GOT3 (cell line): ENCODE data around the gene SIPA1L3.
A peak's percentile ranks its signal among the peaks of the same experiment; 100 is the strongest.
"Not testable (repeated sequence)": the region's sequence is repeated elsewhere in the genome, so short reads cannot be mapped to it uniquely, and the experiment has no call there.

Experiments used
- DNase-seq: peaks from one replicate; lab custom pipeline; 2025; ENCODE audit warnings: mixed read lengths; lab: John Stamatoyannopoulos, UW

SIPA1L3 gene, protein sequence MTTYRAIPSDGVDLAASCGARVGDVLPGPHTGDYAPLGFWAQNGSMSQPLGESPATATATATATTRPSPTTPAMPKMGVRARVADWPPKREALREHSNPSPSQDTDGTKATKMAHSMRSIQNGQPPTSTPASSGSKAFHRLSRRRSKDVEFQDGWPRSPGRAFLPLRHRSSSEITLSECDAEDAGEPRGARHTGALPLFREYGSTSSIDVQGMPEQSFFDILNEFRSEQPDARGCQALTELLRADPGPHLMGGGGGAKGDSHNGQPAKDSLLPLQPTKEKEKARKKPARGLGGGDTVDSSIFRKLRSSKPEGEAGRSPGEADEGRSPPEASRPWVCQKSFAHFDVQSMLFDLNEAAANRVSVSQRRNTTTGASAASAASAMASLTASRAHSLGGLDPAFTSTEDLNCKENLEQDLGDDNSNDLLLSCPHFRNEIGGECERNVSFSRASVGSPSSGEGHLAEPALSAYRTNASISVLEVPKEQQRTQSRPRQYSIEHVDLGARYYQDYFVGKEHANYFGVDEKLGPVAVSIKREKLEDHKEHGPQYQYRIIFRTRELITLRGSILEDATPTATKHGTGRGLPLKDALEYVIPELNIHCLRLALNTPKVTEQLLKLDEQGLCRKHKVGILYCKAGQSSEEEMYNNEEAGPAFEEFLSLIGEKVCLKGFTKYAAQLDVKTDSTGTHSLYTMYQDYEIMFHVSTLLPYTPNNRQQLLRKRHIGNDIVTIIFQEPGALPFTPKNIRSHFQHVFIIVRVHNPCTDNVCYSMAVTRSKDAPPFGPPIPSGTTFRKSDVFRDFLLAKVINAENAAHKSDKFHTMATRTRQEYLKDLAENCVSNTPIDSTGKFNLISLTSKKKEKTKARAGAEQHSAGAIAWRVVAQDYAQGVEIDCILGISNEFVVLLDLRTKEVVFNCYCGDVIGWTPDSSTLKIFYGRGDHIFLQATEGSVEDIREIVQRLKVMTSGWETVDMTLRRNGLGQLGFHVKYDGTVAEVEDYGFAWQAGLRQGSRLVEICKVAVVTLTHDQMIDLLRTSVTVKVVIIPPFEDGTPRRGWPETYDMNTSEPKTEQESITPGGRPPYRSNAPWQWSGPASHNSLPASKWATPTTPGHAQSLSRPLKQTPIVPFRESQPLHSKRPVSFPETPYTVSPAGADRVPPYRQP (N-terminal part only)

DNA sequence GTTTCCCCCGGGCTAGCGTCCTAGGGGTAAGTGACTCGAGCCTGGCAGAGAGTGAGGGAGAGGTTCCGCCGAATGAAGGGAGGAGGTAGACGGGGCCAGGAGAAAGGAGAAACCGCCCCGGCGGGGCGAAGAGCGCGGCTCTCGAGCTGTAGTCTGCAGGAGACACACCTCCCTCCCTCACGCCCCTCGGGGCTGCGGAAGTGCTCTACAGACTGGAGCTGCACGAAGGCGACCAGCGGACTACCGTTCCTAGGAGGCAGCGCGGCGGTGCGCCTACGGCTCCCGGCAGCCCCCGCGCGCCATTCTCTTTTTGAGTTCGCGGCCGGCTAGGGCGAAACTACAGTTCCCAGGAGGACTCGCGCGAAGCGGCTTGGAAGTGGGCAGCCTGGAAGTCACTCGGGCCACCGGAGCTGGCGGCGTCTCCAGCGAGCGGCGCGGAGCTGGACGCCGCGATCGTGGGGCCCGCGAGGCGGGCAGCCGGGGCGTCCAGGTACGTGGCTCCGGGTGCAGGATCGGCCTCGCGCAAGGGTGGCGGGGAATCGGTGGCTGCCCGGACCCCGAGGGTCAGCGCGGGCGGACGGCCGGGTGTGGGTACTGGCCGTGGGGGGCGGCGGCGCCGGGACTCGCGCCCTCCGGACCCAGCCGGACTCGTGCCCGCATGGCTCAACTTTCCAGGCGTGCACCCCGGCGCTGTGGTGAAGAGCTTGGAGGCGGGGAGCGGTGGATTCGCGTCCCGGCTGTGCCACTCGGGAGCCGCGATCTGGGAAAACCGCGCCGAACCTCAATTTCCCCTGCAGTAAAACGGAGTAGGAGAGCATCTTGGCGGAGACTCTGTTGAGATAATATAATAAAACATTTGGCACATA lies at the start of gene SIPA1L3:
Gene SIPA1L3 (plus strand): TSS at position 340 of the 866 bp plus-strand sequence. CDS start 174,358 bp downstream, outside the sequence.
- DNase-seq = peak; percentile 86

DNA sequence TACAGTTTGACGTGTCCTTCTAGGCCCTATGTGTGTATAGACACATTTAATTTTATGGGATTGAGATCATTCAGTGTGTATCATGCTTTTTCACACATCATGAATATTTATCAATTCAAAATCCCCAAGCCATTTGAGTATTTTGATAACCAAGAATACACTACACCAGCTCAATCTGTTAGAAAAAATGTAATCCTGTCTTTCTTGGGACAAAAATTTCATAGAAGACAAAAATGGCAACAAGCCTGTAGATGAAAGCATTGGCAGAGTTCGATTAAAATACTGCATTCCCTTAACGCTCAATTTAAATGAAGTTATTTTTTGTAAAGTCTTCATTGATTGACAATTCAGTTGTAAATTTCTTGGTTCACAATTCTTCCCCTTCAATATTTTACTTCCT lies 42.5 kb upstream of the SIPA1L3 start:
- no peak for DNase-seq

DNA sequence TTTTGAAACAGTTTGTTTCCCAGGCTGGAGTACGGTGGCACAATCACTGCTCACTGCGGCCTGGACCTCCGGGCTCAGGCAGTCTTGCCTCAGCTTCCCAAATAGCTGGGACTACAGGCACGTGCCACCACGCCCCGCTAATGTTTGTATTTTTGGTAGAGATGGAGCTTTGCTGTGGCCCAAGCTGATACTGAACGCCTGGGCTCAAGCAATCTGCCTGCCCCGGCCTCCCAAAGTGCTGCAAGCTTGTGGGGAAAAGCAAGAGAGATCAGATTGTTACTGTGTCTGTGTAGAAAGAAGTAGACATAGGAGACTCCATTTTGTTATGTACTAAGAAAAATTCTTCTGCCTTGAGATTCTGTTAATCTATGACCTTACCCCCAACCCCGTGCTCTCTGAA lies 41.1 kb upstream of the SIPA1L3 start:
- not testable (repeated sequence) for DNase-seq

DNA sequence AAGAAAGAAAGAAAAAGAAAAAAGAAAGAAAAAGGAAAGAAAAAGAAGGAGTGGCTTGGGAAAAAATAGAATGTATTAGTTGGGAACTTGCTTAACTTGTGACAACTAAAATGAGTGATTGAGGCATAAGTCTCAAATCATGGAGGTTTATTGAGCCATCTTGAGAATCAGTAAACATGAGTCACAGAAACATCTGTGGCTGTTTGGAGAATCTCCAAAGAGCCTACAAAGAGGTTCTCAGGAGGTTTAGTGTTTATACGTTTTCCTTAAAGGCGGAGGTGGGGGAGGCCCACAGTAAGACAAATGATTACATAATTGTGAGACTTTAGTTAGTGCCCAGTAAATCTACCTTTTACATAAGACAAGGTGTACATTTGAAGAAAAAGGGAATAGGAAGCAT lies 39.2 kb upstream of the SIPA1L3 start:
- DNase-seq = no peak

DNA sequence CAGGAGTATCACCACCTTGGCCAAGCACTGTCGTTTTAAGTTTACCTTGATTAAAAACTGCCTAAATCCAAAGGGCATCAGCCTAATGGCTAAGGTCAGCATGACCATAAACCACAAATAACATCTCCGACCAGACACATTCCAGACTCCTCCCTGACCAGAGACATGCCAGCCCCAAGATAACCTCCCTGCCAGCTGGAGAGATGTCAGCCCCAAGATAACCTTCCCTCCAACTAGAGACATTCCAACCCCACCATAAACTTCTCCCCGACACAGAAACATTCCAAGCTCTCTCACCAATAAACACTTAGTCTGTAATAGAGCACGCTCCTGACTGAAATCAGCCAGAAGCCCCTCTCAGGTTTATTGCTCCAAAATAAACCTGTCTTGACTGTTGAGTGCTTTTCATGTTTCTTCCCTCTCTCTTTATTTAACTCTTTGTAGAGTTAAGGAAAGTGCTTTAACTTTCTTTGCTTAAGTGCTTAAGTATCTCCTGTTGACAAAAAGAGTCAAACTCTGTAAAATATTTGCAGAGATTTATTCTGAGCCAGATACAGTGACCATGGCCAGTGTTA lies 37.2 kb upstream of the SIPA1L3 start:
- no peak for DNase-seq

DNA sequence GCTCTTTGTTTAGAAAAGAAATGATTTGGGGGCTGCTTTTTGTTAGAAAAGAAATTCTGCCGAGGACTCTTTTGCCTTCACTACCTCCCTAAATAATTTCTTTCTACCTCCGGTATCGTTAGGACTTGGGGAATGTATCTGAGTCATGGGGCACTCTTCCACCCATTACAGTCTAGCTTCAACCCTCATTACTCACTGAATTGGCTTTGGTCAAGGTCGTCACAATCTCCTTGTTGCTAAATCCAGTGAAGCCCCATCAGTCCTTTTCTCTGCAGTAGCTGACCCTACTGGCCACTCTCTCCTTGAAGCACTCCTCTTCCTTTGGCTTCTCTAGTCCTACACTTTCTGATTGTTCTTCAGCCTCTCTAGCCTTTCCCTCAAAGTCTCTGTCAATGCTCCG lies 34.6 kb upstream of the SIPA1L3 start:
- DNase-seq = no peak

DNA sequence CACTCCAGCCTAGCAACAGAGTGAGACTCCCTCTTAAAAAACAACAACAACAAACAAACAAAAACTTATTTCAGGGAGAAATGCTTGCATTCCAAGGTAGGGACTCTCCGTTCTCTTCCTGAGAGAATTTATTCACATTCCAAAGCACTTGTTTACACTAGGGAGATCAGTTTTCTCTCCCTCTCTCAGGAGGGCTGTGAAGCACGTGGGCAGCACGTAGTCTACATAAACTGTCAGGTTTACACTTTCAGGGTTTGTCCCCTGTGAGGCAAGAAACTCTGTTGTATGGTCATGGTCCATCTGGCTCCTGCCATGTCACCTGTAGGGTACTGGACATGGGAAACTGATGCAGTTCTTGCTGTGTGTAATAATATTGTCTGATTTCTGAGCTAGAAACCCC lies 32.2 kb upstream of the SIPA1L3 start:
- no peak for DNase-seq

DNA sequence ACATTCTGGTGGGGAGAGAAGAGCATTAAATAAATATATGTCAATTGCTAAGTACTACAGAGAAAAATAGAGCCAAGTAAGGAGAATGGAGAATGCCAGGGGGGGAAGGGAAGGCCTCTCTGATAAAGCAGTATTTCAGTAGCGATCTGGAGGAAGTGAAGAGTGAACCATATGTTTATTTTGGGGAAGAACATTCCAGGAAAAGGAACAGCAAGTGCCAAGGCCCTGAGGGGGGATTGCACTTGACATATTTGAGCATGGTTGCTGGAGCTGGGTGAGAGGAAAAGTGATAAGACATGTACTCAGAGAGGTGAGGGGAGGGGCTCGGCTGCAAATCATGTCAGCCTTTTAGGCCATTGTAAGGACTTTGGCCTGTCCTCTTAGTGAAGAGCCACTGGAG lies 31.0 kb upstream of the SIPA1L3 start:
- DNase-seq = no peak

DNA sequence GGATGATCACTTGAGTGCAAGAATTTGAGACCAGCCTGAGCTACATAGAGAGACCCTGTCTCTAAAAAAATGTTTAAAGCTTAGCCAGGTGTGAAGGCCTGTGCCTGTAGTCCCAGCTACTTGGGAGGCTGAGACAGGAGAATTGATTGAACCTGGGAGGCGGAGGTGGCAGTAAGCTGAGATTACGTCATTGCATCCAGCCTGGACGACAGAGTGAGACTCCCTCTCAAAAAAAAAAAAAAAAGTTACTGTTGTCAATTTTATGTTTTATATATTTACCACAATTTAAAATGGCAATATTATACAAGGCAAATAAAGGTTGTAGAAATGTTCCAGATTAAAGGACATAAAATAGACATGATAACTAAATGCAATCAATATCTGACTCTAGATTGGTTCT lies 29.9 kb upstream of the SIPA1L3 start:
- DNase-seq = no peak

DNA sequence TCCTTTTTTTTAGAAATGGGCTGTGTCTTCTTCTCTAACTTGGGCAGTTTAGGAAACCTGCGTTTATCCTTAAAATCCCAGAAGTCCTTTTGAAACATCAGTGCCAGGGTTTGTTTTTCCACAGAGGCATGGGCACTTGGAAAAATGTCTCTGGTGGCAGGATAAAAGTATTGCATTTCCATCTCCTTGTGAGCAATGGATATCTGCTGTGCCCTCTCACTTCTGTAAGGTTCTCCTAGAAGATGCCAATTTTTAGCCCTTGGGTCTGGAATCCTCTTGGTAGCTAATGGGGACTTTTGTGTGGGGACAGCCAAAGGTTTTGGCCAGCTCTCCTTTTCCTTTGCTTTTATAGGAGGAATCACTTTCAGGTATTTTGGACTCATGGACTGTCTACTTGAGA lies 21.6 kb upstream of the SIPA1L3 start:
- DNase-seq = no peak

DNA sequence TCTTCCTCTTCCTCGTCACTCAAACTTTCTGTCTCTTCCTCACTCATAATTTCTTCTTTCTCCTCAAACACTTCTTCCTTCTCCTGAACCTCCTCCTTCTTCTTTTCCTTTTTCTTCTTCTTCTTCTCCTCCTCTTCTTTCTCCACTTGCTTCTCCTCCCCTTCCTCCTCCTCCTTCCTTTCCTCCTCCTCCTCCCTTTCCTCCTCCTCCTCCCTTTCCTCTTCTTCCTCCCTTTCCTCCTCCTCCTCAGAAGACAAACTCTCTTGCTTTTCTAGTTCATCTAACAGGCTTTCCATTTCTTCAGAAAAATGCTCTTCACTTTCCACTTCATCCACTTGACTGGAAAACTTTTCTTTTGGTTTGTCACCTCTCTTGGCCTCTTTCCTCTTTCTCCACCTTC lies 20.4 kb upstream of the SIPA1L3 start:
- no peak for DNase-seq

DNA sequence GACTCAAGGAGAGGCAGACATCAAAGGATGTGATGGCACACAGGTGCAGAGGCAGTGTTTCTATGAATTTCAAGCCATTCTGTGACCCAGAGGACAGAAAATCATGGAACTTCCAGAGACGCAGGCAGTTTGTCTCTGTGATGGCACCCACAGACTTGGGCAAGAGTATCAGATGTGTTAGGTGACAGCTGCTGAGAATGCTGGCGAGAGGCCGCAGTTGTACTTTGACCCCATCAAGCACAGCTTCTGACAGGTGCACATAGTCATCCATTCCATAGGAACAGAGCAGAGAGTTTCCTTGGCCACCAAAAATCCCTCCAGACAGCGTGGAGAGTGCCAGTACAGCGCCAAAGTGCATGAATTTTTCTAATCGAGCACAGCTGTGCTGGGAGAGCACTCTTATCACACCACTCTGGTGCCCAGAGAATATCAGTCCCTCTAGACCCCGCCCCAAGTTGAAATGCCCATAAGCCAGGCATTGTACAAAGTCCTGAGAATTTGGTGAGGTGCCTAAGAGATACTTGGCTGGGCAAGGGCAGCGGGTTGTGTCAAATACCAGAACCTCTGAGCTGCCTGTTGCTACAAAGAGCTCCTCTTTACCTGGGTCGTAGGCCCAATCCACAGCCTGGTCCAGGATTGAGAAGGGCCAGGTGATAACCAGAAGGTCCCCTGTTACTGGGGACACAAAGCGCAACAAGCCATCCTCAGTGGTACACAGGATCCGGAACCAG lies 13.0 kb upstream of the SIPA1L3 start:
- no peak for DNase-seq

DNA sequence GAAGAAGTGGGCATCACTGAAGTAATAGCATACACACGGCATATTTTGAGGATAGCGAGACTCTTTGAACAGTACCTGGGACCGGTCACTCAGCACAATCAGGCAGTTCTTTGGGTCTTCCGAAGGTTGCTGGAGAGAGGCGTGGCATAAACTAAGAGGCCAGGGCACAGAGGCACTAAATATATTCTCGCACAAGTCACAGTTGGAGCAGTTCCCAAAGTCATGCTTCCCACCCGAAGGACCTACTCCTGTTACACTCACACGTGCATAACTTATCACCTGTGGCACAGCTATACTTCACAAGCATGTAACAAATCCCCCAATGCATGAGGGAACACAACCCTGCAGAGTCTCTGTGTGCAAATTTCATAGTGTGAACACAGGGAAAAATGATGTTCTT lies 10.8 kb upstream of the SIPA1L3 start:
- no peak for DNase-seq

DNA sequence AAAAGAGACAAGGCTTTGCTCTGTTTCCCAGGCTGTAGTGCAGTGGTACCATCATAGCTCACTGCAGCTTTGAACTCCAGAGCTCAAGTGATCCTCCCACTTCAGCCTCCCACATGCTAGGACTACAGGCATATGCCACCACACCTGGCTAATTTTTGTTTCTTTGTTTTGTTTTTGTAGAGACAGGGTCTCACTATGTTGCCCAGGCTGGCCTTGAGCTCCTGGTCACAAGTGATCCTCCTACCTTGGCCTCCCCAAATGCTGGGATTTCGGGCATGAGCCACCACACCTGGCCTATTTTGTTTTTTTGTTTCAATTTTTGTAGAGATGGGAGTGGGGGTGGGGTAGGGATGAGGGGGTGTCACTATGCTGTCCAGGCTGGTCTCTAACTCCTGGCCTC lies 7.6 kb upstream of the SIPA1L3 start:
- no peak for DNase-seq

DNA sequence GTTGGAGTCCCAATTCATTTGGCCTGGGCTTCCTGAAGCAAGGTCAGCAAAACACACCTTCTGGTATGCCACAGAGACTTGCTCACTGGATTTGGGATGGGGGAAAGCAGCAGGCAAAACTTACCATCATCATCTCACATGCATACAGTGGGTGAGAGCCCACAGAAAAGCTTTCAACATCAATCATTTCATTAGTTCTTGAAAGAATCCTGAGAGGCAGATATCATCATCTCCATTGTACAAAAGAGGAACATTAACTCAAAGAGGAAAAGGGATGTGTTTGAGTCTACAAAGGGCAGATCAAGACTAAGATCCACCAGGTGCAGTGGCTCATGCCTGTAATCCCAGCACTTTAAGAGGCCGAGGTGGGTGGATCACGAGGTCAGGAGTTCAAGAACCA lies 7.0 kb upstream of the SIPA1L3 start:
- DNase-seq = no peak

DNA sequence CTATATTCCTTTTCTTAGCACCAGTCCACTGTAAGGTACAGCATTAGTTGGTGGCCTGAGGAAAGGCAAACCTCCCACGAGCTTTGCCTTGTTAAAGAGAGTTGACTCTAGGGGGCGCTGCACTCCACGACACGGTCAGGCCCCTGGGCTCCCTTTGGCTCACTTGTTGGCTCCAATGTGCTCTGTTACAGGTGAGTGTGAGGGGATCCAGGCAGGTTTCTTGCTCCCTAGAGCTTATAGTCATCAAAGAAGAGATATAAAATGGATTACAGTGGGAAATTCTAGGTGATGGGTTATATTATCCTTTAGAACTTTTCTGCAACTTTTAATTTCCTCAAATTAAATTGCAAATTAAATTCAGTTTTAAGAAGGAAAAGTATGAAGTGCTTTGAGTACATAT lies 4.3 kb upstream of the SIPA1L3 start:
- DNase-seq = peak; percentile 10

DNA sequence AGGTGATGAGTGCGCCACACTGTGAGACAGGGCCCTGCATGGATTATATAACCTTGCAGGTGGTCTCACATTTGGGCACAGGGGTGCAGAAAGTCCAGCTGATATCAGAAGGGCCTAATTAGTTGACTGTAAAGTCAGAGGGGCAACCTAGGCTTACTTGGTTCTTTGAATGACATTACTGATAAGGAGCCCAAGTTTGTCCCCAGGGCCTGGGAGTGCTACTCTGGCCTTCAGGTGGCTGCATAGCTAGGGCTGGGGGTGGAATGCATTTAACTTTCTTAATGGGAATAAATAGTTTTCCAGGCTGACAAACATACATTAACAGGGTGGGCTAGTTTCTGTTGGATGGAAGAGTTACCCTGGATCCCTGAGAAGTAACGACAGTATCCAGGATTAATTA lies 3.9 kb upstream of the SIPA1L3 start:
- DNase-seq = no peak

DNA sequence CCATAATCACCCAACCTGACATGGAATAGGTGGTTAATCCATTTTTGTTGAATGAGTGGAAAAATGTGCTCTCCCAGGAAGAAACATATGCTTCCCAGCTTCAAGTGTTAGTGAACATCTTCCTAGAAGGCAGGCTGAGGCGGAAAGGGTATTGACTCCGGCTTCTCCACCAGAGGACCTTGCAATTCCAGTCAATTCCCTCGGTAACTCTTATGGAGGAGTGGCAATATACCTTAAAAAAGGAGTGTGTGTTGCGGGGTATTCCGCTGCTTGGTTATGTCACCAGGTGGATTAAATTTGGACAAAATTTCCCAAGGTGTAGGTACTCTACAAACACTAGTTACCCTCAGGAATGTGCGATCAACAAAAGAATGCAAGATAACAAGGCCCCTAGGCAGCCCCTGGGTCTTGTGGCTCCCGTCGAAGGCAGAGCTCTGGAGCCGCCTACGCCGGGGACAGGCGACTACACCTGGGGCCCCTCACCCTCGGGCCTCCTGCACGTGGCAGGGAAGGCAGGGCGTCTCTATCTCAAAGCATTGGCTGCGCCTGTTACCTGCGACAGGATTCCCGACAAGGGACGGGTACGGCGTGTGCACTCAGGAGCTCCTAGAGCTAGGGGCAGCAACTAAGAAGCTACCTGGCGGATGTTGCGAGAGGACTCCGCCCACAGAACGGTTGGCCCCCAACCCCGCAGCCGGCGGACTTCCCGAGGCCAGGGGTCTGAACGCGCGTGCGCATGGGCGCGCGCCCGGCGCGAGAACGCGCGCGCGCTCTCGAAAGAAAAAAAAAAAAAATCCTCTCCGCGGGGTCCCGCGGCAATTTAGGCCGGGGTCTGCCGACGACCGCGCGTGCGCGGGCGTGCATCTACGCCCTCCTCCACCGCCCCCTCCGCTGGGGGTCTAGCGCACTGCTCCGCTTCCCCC lies 801 bp upstream of the SIPA1L3 start, which contains the start of gene WDR87:
Gene WDR87 (minus strand): TSS at position 649 of the 923 bp plus-strand sequence. CDS start 8,355 bp downstream, outside the sequence.
- DNase-seq = no peak

DNA sequence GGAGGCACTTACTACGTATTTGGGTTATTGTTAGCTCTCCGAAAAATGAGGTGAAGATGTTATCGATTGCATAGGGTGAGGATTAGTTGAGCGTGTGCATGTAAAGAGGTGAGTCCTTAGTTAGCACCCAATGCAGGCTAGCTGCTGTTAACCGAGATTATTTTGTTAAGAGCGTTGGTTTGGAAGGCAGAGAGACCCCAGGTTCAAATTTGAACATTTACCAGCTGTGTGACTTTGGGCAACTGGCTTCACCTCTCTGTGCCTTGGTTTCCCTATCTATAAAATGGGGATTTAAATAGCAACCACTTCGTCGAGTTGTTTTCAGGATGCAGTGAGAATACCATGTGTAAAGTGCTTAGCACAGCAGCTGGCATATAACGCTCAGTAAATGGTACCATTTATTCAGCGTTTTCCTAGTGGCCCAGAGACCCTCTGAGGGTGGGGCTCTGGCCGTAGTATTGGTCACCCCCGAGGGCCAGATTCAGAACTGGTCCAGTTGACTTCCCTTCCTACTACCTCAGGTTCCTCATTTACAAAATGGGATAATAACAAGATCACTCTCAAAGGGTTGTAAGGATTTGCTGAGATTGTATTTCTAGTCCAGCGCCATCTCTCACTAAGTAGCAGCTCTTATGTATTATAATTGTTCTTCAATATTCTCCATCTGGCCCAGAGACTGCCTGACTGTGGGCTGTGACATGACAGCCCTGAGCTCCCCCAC lies 887 bp downstream of the SIPA1L3 start:
- no peak for DNase-seq
